OCI-LY3 (cell line): ENCODE measurements around the gene STAP2.

ENCODE experiments used
- H2AFZ ChIP-seq: fragments of 200-600, 300-600 bp; shearing (Covaris generic); 2 replicates; pipeline ENCODE4 v1.6.0; 2014; ENCODE audit warnings: antibody characterized with exemption, low read depth, low read length
- H3K27ac ChIP-seq: fragments of 200-600, 300-600 bp; sonication (generic); 2 replicates; pipeline ENCODE4 v1.5.1; 2014; ENCODE audit warnings: mild to moderate bottlenecking, low read length, moderate library complexity, mixed read lengths
- H3K27me3 ChIP-seq: fragments of 200-600, 300-600 bp; sonication (generic); 2 replicates; pipeline ENCODE4 v1.6.1; 2014; ENCODE audit warnings: low read depth, low read length, mixed read lengths
- H3K36me3 ChIP-seq: fragments of 200-600, 300-600 bp; sonication (generic); replicated peaks from 2 replicates; pipeline ENCODE3; 2014; ENCODE audit warnings: low read depth, low read length, mixed read lengths
- H3K4me1 ChIP-seq: fragments of 300-600, 200-600 bp; sonication (generic); 2 replicates; pipeline ENCODE4 v1.6.1; 2014; ENCODE audit warnings: low read length, mixed read lengths
- H3K4me2 ChIP-seq: fragments of 200-600, 300-600 bp; sonication (generic); 2 replicates; pipeline ENCODE4 v1.6.1; 2014; ENCODE audit warnings: low read length, mixed read lengths
- H3K4me3 ChIP-seq: fragments of 300-600, 200-600 bp; sonication (generic); 2 replicates; pipeline ENCODE4 v1.5.1; 2014; ENCODE audit warnings: antibody characterized with exemption, mild to moderate bottlenecking, low read length, moderate library complexity
- H3K79me2 ChIP-seq: fragments of 300-600, 200-600 bp; shearing (Covaris generic); 2 replicates; pipeline ENCODE4 v1.6.1; 2014; ENCODE audit warnings: mild to moderate bottlenecking, low read length, mixed read lengths
- H3K9ac ChIP-seq: fragments of 300-600, 200-600 bp; shearing (Covaris generic); 2 replicates; pipeline ENCODE4 v1.6.0; 2014; ENCODE audit warnings: mild to moderate bottlenecking, low read length, moderate library complexity
- H3K9me3 ChIP-seq: fragments of 200-600, 300-600 bp; shearing (Covaris generic); 2 replicates; pipeline ENCODE4 v1.6.1; 2014; ENCODE audit warnings: low read length, mixed read lengths; ENCODE audit not compliant: insufficient read depth
- H4K20me1 ChIP-seq: fragments of 200-600, 300-600 bp; sonication (generic); 2 replicates; pipeline ENCODE4 v1.6.1; 2016; ENCODE audit warnings: low read length, mixed read lengths; ENCODE audit not compliant: insufficient read depth
- EZH2phosphoT487 ChIP-seq: fragments of 200-600 bp; shearing (Covaris generic); IDR thresholded peaks from 2 replicates; pipeline ENCODE4 v1.6.1; 2018; ENCODE audit warnings: antibody characterized with exemption, mixed run types, low read depth
- TF ChIP-seq, protein P1 (sequence below): fragments of 200-600, 300-600 bp; sonication (generic); IDR thresholded peaks from 2 replicates; pipeline ENCODE4 v1.5.1; 2014; ENCODE audit warnings: antibody characterized with exemption, low read length, low read depth

The STAP2 gene

DNA sequence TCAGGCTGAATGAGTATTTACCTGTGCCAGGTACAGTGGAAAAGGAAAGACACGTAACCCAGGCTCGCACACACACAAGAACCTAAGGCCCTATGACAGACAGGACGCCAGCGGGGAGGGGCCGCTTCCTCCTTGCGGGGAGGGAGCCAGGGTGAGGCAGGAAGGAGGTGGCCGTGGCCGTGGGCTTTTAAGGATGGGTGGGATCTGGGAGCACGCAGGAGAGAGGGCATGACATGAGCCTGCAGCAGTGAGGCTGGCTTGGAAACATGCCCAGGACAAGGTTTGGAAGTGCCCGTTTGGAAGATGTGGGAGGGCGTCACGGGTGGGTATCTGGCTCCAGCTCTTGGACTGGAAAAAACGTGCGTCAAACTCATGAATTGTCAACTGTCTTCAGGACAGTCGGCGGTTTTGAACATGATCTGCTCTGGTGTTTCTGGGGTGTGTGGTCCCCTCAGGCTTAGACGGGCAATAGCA, 41.7 kb upstream of the STAP2 start:
- Histone ChIP-seq H3K79me2 (peaks cover 79% of the 10 kb centered on the region), H3K9me3 (no peaks in the 10 kb centered on the region), H3K36me3 (peaks cover 13% of the 10 kb centered on the region), H3K27ac (no peak overlapping the region), H3K9ac (peak overlapping the region; percentile 24; the same call in 1 of the 2 replicates), H3K4me2 (peak overlapping the region; percentile 98), H3K4me1 (peaks cover 56% of the 10 kb centered on the region), H4K20me1 (peaks cover 80% of the 10 kb centered on the region), H2AFZ (no peak overlapping the region), H3K4me3 (peak overlapping the region; percentile 66), H3K27me3 (peaks cover 9% of the 10 kb centered on the region; the same call in 1 of the 2 replicates)
- no peak for TF ChIP-seq EZH2phosphoT487
- TF ChIP-seq, protein P1, sequence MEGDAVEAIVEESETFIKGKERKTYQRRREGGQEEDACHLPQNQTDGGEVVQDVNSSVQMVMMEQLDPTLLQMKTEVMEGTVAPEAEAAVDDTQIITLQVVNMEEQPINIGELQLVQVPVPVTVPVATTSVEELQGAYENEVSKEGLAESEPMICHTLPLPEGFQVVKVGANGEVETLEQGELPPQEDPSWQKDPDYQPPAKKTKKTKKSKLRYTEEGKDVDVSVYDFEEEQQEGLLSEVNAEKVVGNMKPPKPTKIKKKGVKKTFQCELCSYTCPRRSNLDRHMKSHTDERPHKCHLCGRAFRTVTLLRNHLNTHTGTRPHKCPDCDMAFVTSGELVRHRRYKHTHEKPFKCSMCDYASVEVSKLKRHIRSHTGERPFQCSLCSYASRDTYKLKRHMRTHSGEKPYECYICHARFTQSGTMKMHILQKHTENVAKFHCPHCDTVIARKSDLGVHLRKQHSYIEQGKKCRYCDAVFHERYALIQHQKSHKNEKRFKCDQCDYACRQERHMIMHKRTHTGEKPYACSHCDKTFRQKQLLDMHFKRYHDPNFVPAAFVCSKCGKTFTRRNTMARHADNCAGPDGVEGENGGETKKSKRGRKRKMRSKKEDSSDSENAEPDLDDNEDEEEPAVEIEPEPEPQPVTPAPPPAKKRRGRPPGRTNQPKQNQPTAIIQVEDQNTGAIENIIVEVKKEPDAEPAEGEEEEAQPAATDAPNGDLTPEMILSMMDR = no peak

GRCh38 chr19:4379383-4380253, 41.0 kb upstream of the STAP2 start:
- Histone ChIP-seq H3K27ac (peak overlapping the region; percentile 0; the same call in 1 of the 2 replicates), H3K4me3 (peak overlapping the region; percentile 66)
- TF ChIP-seq EZH2phosphoT487 = no peak
- TF ChIP-seq, protein P1 = no peak

DNA sequence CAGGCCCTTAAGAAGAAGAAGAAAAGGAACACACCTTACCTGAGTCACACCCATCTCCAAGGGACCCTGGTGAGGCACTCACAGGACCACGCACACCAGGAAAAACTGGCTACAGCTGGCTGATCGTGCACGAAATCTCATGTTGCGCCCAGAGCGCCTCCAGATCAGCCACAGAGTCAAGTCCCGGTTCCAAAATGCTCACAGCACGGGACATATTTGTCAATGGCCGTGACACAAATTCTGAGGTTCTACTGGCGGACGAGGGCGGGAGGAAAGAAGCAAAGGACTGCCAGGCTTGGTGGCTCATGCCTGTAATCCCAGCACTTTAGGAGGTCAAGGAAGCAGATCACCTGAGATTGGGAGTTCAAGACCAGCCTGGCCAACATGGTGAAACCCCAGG, 40.3 kb upstream of the STAP2 start:
- Histone ChIP-seq H3K9ac (no peak overlapping the region), H3K36me3 (peaks cover 13% of the 10 kb centered on the region), H3K4me1 (peaks cover 61% of the 10 kb centered on the region), H3K9me3 (no peaks in the 10 kb centered on the region), H2AFZ (no peak overlapping the region), H3K27ac (no peak overlapping the region), H3K79me2 (peaks cover 84% of the 10 kb centered on the region), H4K20me1 (peaks cover 84% of the 10 kb centered on the region), H3K4me3 (peak overlapping the region; percentile 66), H3K4me2 (peak overlapping the region; percentile 98), H3K27me3 (peaks cover 9% of the 10 kb centered on the region; the same call in 1 of the 2 replicates)
- TF ChIP-seq EZH2phosphoT487 = no peak
- TF ChIP-seq, protein P1 = no peak

More at GRCh38 chr19:4379383-4380253, 41.0 kb upstream of the STAP2 start:
- Histone ChIP-seq H3K4me1 (peaks cover 61% of the 10 kb centered on the region), H3K79me2 (peaks cover 81% of the 10 kb centered on the region), H3K4me2 (peak overlapping the region; percentile 98), H4K20me1 (peaks cover 84% of the 10 kb centered on the region), H3K27me3 (peaks cover 9% of the 10 kb centered on the region; the same call in 1 of the 2 replicates), H3K36me3 (peaks cover 13% of the 10 kb centered on the region), H2AFZ (no peak overlapping the region), H3K9ac (peak overlapping the region; percentile 24; the same call in 1 of the 2 replicates), H3K9me3 (no peaks in the 10 kb centered on the region)
